AG08396 (cell line): ENCODE data around the gene DGCR2.
"Not testable (repeated sequence)": the region's sequence is repeated elsewhere in the genome, so short reads cannot be mapped to it uniquely, and the experiment has no call there.

ENCODE experiments used
- DNase-seq: peaks from one replicate; pipeline ENCODE4 v3.0.0; 2012; ENCODE audit warnings: low spot score, mixed read lengths

The DGCR2 gene, protein sequence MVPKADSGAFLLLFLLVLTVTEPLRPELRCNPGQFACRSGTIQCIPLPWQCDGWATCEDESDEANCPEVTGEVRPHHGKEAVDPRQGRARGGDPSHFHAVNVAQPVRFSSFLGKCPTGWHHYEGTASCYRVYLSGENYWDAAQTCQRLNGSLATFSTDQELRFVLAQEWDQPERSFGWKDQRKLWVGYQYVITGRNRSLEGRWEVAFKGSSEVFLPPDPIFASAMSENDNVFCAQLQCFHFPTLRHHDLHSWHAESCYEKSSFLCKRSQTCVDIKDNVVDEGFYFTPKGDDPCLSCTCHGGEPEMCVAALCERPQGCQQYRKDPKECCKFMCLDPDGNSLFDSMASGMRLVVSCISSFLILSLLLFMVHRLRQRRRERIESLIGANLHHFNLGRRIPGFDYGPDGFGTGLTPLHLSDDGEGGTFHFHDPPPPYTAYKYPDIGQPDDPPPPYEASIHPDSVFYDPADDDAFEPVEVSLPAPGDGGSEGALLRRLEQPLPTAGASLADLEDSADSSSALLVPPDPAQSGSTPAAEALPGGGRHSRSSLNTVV

DNA sequence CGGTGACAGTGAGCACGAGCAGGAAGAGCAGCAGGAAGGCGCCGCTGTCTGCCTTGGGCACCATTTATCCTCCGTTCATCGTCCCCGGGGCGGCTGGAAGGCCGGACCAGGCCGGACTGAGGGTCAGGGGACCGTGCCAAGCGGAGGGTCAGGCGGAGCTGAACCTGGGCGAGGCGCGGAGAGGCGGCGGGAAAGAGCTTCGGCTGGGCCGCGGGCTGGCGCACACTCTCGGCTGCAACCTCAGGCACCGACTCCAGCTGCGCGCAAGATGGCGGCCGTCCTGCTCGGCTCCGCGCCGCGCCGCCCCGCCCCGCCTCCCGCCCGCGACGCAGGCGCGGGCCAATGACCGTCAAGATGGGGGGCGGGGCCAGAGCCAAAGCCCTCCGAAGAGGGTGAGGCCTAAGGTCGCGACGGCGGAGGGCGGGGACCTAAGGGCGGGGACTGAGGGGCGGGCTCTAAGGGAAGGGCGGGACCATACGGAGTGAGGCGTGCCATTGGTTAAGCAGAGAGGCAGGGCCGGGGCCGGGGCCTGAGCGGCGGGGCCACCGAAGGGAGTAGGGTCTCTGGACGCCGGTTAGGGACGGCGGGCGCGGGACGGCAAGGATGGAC lies at the start of gene DGCR2:
TSS of gene DGCR2 (minus strand) at position 270 of the 609 bp plus-strand sequence. CDS start at position 64, 206 bp downstream.
- DNase-seq = peak; percentile 100

DNA sequence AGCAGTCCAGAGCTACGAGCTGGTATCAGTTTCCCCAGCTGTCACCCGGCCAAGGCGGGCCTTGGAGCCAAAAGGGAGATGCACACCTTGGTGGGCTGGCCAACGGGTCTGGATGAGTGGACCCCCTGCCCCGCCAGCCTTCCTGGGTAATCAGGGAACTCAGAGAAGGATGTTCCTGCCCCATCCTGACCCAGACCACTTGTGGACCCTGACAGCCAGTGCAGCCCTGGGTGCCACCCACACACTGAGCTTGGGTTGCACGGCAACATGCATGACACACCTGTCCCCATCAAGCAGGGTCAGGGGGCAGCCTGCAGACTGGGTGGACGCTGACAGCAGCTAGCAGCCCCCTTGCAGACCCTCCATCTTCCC lies 47.7 kb upstream of the DGCR2 start:
- DNase-seq = no peak

DNA sequence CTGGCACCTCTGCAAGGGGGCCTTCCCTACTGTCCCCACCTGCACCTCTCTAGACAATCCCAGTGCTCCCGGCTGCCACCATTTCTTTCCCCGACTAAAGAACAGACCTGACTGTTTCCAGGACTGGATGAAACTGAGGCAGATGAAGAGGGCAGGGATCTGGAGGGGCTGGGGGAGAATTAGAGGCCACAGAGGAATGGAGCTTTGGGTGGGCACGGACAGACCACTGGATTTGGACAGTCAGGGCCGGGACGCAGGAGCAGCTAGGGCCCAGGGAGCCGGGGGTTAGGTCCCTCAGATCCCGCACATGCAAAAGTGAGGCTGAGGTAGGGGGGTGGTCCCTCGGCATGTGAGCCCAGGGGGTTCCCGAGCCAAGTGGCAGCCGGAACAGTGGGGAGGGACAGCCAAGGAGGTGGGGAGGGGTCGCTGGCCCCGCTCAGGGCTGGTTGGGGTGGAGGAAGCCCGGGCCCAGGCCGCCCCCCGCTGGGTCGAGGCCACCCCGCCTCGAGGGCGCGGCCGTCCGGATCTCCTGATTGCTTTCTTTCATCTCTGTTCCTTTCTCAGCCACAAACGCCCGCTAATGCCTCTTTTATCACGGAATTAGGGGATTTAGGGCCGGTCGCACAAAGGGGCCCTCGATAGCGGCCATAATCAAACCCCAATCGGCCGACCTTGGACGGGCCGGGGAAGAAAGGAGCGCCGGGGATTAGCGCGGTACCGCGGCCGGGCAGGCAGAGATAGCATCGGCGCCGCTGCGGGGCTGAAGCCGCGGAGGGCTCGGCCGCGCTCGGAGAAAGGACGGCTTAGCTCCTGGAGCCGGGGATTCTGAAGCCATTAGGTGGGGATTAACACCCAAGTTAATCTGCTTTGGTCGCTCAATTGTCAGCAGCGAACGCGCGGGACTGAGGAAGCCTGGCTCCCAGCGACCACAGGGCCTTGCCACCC lies 47.1 kb upstream of the DGCR2 start:
- DNase-seq = no peak

DNA sequence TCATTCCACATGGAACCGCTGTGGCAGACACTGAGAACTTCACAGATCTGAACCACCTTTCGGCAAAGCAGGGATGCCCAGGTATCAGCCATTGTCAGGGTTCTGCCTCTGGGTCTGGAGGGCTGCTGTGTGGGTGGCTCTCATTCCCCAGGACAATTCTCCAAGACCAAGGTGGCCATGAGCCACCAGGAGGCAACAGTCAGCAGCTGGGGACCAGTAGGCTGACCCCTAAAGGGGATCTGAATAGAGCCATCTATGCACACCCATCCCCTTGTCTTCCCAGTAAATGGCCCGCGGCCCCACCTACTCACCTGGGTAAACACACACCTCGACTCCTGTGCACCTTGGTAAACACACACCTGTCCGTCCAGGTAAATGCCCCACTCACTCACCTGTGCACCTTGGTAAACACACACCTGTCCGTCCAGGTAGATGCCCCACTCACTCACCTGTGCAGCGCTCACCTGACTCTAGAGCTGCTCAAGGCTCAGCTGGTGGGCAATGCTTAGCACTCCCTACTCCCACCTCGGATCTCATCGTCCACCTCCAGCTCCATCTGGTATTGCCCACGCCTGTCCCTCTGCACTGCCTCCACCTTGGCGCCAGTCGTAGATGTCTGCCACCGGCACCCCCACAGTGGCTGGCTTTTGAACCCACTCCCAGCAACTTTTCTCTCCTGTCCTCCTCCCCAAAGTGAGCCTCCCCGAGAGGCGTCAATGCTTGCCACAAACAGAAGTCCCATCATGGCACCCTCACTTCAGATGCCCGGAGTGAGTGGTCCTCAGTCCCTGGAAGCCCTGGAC lies 46.1 kb upstream of the DGCR2 start:
- DNase-seq = no peak

DNA sequence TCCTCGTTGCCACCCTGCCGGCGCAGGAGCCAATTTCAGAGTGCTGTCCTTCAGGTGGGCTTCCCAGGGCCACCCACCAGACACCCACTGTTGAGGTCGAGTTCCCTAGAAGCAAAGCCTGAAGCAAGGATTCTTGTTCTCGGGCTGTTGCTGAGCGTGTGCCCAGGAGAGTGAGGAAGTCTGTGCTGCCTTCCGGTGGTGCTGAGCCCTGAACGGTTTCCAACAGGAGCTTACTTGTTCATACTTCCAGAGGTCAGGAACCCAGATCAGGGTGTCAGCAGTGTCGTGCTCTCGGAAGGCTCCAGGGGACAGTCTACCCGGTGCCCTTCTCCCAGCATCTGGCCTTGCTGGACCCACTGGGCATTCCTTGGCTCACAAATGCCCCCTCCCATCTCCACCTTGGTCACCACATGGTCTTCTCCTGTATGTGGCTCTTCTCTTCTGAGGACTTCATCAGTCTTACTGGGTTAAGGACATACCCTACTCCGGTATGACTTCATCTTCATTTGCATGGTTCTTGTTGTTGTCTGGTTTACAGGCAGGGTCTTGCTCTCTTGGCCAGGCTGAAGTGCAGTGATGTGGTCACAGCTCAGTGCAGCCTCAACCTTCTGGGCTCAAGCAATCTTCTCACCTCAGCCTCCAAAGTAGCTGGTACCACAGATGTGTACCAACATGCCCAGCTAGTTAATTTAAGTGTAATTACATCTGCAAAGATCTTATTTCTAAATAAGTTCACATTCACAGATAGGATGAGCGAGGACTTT lies 45.1 kb upstream of the DGCR2 start:
- no peak for DNase-seq

DNA sequence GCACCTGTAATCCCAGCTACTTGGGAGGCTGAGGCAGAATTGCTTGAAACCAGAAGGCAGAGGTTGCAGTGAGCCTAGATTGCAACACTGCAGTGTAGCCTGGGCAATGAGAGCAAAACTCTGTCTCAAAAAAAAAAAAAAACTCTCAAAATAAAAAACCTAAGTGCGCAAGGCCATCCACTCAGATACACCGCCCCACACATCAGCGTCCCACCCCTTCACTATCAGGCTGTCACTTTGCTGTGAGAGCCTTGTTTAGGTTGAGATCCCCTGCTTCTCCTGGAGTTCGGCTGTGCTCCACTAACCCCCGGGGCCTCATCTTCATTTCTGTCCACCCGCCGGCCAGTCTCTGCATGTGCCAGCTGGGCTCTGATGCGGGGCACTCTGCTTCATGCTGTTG lies 44.2 kb upstream of the DGCR2 start:
- DNase-seq = no peak

DNA sequence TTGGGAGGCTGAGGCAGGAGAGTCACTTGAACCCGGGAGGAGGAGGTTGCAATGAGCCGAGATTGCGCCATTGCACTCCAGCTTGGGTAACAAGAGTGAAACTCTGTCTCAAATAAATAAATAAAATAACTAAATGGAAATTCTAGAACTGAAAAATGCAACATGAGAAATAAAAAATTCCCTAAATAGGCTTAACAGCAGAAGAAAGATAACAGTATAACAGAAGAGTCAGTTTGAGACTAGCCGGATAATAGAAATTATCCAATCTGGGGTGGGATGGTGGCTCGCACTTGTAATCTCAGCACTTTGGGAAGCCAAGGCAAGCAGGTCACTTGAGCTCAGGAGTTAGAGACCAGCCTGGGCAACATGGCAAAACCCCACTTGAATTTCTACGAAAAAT lies 42.2 kb upstream of the DGCR2 start:
- no peak for DNase-seq

DNA sequence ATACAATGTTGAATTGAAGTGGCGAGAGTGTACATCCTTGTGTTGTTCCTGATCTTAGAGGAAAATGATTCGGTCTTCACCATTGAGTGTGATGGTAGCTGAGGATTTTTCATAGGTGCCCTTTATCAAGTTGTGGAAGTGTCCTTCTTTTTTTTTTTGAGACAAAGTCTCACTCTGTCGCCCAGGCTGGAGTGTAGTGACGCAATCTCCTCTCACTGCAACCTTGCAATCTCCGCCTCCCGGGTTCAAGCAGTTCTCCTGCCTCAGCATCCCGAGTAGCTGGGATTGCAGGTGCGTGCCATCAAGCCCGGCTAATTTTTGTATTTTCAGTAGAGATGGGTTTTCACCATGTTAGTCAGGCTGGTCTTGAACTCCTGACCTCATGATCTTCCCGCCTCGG lies 36.4 kb upstream of the DGCR2 start:
- not testable (repeated sequence) for DNase-seq

DNA sequence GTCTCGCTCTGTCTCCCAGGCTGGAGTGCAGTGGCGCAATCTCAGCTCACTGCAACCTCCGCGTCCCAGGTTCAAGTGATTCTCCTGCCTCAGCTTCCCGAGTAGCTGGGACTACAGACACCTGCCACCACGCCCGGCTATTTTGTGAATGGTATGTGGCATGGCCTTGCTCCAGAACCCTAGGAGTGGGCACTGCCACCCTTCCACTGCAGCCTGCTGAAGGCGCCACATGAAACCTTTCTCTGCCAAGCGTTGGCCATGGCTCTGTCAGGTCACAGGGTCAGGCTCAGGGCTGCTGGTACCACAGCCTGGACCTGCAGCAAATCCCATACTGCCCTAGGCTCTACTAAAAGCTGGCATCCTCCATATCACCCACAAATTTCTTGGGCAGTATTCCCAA lies 33.9 kb upstream of the DGCR2 start:
- not testable (repeated sequence) for DNase-seq

DNA sequence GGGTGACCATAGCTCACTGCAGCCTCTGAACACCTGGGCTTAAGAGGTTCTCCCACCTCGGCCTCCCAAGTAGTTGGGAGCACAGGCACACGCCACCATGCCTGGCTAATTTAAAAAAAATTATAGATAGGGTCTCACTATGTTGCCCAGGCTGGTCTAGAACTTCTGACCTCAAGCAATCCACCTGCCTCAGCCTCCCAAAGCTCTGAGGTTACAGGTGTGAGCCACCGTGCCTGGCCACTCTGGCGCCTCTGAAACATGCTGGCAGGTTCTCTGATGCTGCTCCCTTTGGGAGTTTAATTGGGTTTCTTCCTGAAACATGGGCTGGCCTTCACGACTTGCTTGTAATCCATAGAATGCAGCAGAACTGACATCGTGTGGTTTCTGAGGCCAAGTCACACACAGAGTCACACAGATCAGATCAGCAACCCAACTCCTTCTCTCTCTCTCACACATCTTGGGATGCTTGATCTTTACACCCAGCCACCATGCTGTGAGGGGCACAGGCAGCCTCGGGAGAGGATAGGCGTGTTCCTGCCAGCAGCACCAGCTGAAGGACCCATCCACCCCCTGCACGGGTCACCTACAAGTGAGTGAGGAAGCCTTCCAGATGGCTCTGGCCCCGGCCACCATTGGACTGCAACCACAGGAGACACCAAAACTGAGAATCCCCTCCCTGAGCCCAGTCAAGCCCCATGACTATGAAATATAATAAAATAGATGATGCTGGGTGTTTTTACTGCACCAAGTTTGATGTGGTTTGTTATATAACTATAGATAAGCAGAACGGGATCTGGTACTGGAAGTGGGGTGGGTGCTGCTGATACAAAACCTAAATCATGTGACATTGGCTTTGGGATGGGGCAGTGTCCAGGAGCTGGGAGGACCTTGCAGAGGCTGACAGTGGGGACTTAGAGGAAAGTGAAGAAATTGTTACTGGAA lies 31.0 kb upstream of the DGCR2 start:
- DNase-seq = no peak

DNA sequence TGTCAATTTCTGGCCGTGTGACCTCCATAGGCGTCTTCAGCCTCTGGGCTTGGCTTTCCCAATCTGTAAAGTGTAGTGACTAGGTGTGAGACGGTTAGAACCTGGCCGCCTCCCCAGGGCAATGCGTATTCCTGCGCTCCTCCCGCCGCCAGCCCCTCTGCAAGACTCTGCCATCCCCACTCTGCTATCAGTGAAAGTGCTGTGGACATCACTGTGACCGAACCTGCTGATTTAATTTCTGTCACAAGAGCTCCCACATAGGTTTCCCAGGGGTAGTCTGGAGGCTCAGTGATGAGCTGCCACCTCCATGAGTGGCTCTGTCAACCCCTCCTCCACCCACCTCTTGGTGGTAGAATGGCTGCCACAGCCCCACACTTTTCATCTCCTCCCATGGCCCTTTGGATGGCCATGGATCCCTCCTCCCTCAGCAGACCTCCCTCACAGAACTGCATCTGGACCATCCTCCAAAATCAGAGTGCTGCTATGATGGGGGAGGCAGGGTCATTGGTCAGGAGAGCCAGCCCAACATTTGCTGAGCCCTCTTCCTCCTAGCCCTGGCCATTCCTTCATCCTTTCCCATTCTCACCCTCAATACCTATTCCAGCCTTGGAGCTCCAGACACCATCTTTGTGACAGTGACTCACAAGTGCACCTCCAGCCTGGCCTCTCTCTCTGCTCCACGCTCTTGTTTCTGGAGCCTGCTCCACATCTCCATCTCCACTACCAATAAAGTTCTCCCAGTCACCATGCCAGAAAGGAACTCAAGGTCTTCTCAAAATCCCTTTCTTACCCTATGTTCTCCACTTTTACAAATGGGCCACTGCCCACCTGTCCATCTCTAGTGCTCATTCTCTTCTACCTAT lies 29.3 kb upstream of the DGCR2 start:
- DNase-seq = no peak

DNA sequence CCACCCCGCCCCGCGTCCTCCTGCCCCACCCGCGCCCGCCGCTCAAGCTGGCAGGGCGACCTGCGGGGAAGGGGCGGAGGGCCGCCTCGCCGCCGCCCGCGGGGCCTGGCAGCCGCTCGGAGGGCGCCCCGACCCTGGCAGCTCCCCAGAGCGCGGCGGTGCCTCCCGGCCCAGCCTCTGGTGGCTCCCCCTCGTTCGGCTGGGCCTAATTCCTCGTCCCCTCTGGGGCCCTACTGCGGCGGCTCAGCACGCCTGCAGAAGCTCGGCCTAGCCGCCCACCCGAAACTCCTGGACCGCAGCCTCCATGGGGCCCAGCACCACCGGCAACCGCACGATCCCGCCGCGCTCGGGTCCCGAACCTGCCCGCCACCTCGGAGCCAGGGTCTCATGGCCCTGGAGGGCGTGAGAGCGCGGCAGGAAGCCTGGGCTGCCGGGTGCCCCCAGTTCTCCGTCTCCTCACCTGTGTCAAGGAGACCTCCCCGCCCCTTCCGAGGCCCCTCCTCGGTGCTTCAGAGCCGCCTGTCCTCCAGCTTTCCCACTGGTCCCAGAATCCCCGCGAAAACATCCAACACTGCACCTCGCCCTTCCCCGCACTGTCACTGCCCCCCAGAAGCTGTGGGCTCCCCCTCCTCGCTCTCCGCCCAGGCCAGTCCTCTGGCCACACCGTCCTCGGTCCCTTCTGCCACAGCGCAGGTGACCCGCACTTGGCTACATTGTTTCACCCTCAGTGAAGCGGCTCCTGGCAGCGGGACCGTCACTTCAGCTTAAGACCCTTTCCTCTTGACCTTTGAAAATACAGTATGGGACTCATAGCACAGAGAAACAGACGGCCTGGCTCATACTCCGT lies 28.5 kb upstream of the DGCR2 start:
- DNase-seq = no peak

DNA sequence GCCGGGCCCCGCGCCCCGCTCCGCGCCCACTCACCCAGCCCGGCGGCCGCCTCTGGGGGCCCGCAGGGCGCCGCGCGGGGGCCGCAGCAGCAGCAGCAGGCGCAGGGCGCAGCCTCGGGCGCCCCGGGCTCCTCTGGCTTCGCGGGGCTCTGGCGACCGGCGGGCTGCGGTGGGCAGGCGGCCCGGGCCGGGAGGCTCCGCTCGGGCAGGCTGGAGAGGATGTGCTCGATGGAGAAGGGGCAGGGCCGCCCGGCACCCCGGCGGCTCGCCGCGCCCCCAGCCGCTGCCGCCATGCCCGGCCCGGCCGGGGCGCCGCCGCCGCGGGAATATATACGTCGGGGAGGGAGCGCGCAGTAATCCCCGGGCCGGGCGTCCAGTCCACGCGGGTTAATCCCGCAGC lies 27.8 kb upstream of the DGCR2 start, which contains the start of gene GSC2:
TSS of gene GSC2 (minus strand) at position 302 of the 400 bp plus-strand sequence. CDS start at position 293, 9 bp downstream.
- no peak for DNase-seq

DNA sequence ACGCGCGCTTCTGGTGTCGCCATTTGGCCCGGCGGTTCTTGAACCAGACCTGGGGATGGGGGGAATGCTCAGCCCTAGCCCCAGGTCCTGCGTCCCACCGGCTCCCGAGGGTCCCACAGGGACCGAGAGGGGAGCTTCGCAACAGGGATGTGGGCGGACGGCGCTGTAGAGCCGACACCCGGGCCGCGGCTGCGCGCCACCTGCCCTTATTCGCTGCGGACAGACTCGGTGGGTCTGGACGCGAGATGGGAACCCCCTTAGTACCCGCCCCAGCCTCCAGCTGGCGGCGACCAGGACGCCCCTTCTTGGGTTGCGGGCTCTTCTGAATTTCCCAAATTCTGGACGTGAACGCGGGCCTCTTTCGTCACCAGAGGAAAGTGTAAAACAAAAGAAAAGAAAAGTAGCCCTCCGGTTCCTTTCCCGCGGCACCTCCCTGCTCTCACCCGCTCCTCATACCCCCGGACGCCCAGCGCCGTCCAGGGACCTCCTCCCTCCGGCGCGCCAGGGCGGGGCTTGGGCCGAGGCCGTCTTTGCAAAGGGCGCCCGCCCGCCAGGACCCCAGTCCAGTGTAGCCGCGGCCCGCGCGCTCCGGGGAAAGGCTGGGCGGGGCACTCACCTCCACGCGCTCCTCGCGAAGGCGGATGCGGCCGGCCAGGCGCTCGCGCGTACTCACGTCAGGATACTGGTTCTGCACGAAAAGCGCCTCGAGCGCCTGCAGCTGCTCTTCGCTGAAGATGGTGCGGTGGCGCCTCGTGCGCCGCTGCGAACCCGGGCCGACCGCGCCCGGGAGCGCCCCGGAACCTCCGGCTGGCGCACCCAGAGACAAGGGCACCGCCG lies 27.1 kb upstream of the DGCR2 start:
- DNase-seq = no peak

DNA sequence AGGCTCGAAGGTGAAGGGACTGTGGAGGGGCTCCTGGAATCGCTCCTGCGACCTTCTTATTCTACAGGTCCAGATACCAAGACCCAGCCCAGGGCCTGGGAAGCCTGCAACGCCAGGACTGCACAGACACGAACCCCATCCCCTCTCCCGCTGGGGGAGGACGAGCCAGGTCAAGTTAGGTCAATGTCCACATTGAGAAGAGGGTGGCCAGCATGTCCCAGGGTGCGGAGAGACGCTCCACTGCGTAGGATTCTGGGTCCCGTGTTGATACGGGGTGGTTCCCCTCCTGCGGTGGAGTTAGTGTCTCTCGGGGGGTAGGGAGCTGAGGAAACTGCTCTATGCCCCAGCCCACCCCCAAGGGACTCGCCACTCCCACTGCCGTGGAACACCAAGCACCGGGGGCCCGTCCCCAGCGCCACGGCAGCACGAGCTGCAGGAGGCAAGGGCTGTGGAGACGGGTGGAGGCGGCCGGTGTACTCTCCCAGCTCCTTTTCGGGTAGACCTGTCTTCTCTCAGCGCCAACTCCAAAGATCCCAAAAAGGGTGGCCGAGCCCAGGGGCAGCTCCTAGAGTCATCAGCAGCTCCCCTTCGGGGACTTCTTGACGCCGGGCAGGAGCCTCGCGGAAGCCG lies 26.3 kb upstream of the DGCR2 start:
- DNase-seq = no peak

DNA sequence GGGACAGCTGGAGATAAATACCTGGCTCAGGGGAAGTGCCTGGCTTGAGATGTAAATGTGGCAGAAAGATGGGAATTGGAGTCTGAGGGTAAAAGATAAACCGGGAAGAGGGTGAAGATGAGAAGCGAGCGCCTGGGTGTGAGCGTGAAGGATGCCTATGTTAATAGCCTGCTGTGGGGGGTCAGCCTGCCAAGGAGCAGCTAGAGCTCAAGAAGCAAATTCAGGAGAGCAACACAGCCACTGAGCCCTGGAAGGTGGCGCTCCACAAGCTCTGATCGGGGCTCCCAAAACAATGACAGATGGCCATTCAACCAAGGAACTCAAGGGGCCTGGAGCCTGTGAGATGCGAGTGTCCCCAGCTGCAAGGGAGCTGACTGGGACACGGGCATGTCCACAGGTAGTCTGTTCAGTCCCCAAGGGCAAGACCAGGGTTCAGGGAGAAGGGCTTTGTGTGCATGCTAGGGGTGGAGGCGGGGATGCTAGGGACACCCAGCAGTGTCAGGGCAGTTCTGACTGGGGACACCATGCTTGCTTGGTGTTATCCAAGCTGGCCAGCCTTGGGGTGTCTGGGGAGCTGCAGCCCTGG lies 25.1 kb upstream of the DGCR2 start:
- DNase-seq = no peak
